Coronary artery (tissue), 2 donors: ENCODE measurements around the gene CCDC88A.

Experiments
- DNase-seq: peaks from one replicate; pipeline ENCODE4 v3.0.0-alpha.2; 2017; ENCODE audit warnings: low spot score
- H3K27ac ChIP-seq, 2 donors: fragments of 200-600 bp; sonication (generic); one replicate each; pipeline ENCODE4 v1.5.1; 2016 to 2019
- H3K4me3 ChIP-seq: fragments of 200-600 bp; sonication (generic); 2 replicates; pipeline ENCODE4 v1.5.1; 2016; ENCODE audit warnings: mild to moderate bottlenecking, moderate library complexity
- CTCF ChIP-seq: fragments of 200-600 bp; sonication (generic); IDR thresholded peaks from one replicate; pipeline ENCODE4 v1.5.1; 2019; ENCODE audit warnings: antibody characterized with exemption

Gene CCDC88A

GRCh38 chr2:55334728-55335127 is 84.9 kb downstream of the CCDC88A start:
- DNase-seq: no peak
- Histone ChIP-seq H3K27ac (no peak overlapping the region), H3K4me3 (no peak overlapping the region)
- no peak for TF ChIP-seq CTCF

- no peak overlapping the region for H3K27ac ChIP-seq
- DNase-seq: no peak
- TF ChIP-seq CTCF: no peak
- H3K4me3 ChIP-seq: no peak overlapping the region
These were observed 88.9 kb downstream of the CCDC88A start for GRCh38 chr2:55330541-55331297.

GRCh38 chr2:55327470-55328230 is 92.0 kb downstream of the CCDC88A start:
- no peak overlapping the region for H3K27ac ChIP-seq
- no peak for TF ChIP-seq CTCF
- H3K4me3 ChIP-seq: no peak overlapping the region
- DNase-seq: no peak

GRCh38 chr2:55314985-55315384 is 104.7 kb downstream of the CCDC88A start:
- Histone ChIP-seq H3K4me3 (no peak overlapping the region), H3K27ac (no peak overlapping the region)
- DNase-seq: no peak
- no peak for TF ChIP-seq CTCF

GRCh38 chr2:55311444-55311870 is 108.2 kb downstream of the CCDC88A start:
- TF ChIP-seq CTCF: no peak
- DNase-seq: no peak
- H3K4me3 ChIP-seq: no peak overlapping the region
- no peak overlapping the region for H3K27ac ChIP-seq

- no peak overlapping the region for H3K4me3 ChIP-seq
- no peak for TF ChIP-seq CTCF
- no peak overlapping the region for H3K27ac ChIP-seq
- DNase-seq: no peak
These were observed 110.2 kb downstream of the CCDC88A start for GRCh38 chr2:55309446-55309845.

GRCh38 chr2:55302241-55302640 is 117.4 kb downstream of the CCDC88A start:
- TF ChIP-seq CTCF: no peak
- Histone ChIP-seq H3K27ac (no peak overlapping the region), H3K4me3 (no peak overlapping the region)
- DNase-seq: no peak
